ENCODE data around the gene MTHFD2L.
"Not testable (repeated sequence)": the region's sequence is repeated elsewhere in the genome, so short reads cannot be mapped to it uniquely, and the experiment has no call there.

The MTHFD2L gene

GRCh38 chr4:74190919-74191397 lies 33.0 kb downstream of the MTHFD2L start:
- no peak for DNase-seq

DNA sequence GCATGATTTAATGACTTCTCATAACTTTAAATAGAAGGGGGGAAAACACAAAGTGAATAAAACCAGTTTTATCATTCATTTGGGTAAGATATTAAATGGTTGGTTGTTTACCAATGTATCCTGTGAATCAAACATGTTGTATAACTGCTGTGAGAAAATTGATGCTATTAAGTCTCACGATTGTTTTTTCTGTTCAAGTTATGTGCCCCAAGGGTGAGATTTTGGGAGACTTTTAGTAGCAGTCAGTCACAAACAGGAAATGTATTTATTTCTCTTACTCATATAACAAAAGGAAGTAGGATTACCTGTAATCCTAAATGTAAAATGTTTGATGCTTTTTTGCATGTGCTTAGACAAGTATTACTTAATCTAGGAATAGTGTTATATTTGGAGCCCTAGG lies 39.2 kb downstream of the MTHFD2L start:
- DNase-seq = no peak

DNA sequence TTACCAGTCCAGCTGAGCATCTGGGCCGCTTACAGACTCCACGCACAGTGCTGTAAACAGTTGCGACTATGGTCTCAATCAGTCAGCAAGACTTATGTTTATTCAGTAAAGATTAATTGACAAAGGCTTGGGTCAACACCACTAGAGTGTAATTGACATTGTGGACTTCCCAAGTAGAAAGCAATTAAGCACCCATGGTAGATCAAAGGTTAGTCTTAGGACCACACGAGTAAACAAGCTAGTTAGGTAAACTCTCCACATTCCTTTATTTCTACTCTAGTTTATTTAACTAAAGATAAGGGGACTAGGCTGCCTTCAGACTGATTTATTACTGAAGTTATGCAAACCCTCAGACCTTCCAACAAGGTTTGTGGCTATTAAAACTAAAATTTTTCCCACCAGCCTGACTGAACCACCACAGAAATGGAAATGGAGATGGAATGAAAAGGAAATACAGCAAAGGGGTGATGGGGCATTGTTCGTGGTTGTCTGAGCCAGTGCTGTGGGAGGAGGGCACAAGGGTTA lies 44.2 kb downstream of the MTHFD2L start:
- no peak for DNase-seq

- no peak for DNase-seq
Measured at GRCh38 chr4:74203467-74203866, 45.5 kb downstream of the MTHFD2L start.

DNA sequence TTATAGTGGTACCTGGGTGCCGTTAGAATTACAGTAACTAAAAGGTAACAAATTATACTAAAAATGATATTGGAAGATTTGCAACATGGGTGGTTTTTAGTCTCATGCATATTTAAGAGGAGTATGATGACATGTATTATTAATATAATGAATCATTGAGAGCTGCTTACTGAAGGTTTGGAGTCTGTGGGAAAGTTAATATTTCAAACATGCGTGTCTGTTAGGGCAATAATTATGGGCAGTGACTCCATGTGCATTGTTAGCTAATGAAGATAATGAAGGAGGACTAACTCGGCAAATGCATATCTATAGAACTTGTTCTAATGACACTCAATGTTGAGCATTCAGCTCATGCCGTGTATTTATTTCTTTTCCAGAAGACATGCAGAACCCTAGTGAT lies 47.1 kb downstream of the MTHFD2L start:
- DNase-seq = no peak

- DNase-seq = no peak
Measured at GRCh38 chr4:74205559-74205958, 47.6 kb downstream of the MTHFD2L start.

GRCh38 chr4:74206088-74206825 lies 48.3 kb downstream of the MTHFD2L start:
- DNase-seq = no peak

DNA sequence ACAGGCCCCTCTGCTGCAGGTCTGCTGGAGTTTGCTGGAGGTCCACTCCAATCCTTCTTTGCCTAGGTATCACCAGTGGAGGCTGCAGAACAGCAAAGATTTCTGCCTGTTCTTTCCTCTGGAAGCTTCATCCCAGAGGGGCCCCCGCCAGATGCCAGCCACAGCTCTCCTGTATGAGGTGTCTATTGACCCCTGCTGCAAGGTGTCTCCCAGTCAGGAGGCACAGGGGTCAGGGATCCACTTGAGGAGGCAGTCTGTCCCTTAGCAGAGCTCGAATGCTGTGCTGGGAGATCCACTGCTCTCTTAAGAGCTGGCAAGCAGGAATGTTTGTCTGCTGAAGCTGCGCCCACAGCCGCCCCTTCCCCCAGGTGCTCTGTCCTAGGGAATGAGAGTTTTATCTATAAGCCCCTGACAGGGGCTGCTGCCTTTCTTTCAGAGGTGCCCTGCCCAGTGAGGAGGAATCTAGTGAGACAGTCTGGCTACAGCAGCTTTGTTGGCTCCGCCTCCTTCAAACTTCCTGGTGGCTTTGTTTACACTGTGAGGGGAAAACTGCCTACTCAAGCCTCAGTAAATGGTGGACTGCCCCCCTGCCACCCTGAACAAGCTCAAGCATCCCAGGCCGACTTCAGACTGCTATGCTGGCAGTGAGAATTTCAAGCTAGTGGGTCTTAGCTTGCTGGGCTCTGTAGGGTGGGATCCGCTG lies 56.7 kb downstream of the MTHFD2L start:
- not testable (repeated sequence) for DNase-seq

DNA sequence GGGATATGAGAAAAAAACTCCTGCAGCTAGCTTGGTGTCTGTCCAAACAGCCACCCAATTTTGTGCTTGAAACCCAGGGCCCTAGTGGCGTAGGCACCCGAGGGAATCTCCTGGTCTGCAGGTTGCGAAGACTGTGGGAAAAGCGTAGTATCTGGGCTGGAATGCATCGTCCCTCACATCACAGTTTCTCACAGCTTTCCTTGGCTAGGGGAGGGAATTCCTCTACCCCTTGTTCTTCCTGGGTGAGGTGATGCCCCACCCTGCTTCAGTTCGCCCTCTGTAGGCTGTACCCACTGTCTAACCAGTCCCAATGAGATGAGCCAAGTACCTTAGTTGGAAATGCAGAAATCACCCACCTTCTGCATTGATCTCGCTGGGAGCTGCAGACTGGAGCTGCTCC lies 57.3 kb downstream of the MTHFD2L start:
- DNase-seq = not testable (repeated sequence)

DNA sequence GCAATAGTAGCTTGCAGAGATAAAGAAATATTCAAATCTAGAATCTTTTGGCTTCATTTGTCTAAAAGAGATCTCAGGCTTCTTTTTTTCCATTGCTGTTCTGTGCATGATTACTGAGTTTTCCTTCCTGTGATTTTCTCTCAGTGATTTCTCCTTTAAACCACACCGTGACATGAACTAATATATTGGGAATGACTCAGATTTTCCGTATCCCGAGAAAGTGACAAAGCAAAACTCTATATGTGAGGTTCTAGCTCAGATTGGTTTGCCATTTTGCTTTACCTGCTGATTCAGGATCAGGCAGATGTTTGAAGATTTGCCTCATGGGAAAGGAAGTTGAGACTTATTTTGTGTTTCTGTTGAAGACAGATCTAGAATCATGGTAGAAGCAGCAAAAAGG lies 59.4 kb downstream of the MTHFD2L start:
- no peak for DNase-seq

GRCh38 chr4:74218201-74218600 lies 60.3 kb downstream of the MTHFD2L start:
- DNase-seq = no peak

DNA sequence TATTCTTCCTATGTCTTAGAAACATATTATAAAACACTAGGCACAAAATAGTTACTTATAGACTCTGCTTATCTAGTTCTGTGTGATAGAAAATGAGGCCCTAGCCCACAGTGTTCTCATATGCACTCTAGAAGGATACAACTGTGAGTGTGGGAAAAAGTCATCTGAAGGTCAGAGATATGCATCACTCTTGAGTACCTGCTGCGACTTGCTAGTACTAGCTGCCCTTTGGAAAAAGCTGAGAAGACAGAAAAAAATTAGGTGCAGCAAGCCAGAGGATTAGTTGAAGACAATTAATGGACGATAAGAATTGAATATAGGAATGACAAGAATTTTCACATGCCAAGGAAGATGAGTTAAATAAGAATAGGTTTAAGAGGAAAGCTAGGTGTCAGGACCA lies 61.3 kb downstream of the MTHFD2L start:
- no peak for DNase-seq

- DNase-seq = no peak
Measured at GRCh38 chr4:74223098-74223497, 65.2 kb downstream of the MTHFD2L start.

DNA sequence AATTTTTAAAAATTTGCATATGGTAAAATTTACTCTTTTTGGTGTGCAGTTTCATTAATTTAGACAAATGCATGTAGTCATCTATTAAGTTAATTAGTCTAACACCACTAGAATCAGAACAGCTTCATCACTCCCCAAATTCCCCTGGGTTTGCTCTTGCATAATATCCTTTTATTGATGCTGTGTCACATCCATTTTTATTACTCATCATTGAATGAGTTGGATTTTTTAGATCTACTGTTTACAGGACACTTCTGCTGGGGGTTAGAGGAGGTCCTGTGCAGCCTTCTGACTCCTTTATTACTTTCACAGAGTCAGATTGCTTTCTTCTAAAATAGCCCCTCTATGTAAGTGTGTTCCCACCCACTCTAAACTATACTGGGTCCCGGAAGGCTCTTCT lies 65.9 kb downstream of the MTHFD2L start:
- no peak for DNase-seq

GRCh38 chr4:74228691-74229640 lies 71.0 kb downstream of the MTHFD2L start:
- DNase-seq = peak; percentile 87

- no peak for DNase-seq
Measured at GRCh38 chr4:74230902-74231499, 73.1 kb downstream of the MTHFD2L start.

DNA sequence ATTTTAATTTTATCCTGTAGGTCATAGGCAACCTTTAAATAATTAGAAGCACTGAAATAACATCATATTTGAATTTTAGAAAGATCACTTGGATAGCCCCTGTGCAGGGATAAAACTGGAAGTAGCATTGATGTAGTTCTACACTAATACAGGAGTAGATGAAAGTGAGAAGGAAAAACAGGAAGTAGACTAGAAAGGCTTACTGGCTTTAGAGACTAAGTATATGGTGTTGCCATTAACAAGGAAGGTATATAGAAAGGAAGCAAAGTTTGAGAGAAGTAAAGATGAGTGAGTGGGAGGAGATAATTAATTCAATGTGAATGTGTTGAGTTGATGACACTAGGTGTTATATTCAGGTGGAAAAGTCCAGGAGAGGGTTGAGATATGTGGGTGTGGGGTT lies 77.2 kb downstream of the MTHFD2L start:
- no peak for DNase-seq

- no peak for DNase-seq
Measured at GRCh38 chr4:74237425-74237966, 79.6 kb downstream of the MTHFD2L start.

DNA sequence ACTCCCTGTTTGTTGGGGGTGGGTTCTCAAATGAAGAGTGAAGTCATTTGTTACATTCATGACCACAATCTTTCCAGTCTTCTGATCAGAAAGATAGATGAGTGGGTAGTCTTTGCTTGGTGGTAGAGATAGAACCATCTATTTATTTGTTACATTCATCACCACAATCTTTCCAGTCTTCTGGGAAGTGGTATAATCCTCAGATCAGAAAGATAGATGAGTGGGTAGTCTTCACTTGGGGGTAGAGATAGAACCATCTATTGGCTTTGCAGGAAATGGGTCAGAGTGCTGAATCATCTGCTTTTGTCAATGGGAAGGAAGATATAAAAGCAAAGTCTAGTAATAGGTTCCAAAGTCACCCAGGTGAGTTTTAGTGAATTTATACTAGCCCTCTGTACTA lies 86.1 kb downstream of the MTHFD2L start:
- no peak for DNase-seq

DNA sequence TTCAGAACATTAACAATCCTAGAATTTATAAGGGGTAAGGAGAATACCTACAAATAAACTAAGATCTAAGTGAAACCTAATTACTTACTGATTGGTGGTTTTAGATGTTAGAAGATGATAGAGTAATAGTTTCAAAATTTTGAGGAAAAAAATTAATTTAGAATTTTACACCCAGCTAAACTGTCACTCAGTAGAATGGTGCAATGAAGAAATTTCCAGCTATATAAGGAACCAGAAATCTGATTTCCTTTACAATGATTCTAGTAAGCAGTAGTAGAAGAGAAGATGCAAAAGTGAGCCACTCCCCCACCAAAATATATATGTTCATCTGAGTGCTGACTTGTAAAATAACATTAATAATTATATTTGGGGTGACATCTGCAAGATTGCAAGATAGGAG lies 95.0 kb downstream of the MTHFD2L start:
- DNase-seq = no peak

DNA sequence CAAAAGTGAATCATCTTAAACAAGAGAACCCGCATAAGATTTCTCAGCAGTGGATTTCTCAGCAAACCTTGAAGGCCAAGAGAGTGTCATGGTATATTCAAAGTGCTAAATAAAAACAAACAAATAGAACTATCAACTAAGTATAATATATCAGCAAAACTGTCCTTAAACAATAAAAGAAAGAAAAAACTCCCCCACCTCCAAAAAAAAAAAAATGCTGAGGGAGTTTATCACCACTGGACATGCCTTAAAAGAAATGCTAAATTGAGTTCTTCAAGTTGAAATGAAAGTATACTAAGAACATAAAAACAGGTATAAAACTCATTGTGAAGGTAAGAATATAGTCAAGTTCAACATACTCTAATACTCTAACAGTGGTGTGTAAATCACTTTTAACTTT lies 96.5 kb downstream of the MTHFD2L start:
- no peak for DNase-seq

DNA sequence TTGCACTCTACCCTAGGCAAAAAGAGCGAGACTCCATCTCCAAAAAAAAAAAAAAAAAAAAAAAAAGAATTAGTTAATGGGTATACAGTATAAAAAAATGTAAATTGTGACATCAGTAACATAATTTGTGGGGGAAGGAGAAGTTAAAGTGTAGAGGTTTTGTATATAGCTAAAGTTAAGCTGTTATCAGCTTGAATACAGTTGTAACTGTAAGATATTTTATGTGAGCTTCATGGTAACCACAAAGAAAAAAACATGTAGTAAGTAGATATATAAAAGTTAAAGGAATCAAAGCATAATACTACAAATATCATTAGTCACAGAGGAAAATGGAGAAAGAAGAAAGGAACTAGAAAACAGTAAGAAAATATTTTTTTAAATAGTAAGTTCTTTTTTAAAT lies 97.2 kb downstream of the MTHFD2L start:
- DNase-seq = no peak
